Measurements from ENCODE around the gene CXCR5.

The CXCR5 gene

GRCh38 chr11:118929501-118930093, 45.9 kb downstream of the CXCR5 start:
- peak; percentile 85 for DNase-seq

DNA sequence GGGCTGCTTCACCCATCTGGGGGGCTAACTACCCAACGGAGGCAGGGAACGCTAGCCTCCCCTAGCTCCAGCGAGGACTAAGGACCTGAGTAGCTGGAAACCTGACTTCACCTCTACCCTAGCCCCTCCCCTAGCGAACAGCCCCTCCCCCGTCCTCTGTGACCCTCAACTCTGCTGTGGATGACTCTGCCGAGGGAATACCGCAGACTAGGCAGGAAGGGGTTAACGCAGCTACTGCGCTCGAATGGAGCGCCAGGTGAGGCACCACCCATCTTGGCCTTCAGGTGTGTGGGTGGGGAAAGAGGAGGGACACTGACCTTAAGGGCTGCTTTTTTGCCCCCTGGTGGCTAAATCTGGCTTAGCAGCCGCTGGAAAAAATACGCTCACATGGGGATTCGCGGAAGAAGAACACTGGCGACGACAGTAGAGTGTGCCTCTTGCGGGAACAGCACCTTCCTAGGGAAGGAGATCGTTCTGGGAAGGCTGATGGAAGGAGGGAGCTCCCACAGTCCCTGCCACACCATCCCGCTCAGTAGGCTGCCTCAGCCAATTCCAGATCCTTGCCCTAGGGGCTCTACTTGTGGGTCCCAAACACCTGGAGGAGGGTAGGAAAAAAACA, 46.5 kb downstream of the CXCR5 start:
- peak; percentile 93 for DNase-seq

DNA sequence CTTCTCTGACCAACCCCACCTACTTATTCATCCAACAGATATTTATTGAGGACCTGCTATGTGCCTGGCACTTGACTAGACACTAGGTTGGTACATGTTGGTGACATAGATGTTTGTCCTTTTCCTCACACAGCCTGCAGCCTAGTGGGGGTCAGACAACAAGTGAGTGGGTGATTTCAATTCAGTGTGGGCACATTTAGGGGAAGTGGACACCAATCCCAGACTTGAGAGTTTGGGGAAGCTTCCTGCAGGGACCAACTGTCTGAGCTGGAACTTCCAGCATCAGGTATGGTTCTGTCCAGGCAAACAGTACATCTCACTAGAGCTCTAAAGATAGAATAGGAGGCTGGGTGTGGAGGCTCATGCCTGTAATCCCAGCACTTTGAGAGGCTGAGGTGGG, 47.9 kb downstream of the CXCR5 start:
- DNase-seq = no peak

DNA sequence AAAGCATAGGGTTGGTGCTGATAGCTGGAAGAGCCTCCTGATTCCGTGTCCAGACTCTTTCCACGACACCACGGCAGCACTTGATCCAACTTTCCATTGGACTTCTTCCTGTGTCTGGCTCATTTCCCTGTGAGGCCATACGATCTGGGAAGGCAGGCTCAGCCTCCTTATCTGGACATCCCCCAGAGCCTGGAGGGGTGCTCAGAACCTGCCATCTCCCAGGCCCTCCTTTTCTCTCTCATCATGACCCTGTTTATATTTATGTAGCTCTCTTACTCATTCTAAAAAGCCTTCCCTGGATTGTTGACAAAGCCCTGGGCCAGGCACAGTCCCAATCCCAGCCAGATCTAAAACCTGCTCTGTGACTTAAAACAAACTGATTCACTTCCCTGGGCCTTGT, 49.8 kb downstream of the CXCR5 start:
- DNase-seq = no peak

GRCh38 chr11:118935376-118935775, 51.7 kb downstream of the CXCR5 start:
- no peak for DNase-seq

- no peak for DNase-seq
These were observed 55.1 kb downstream of the CXCR5 start for GRCh38 chr11:118938491-118939403.

DNA sequence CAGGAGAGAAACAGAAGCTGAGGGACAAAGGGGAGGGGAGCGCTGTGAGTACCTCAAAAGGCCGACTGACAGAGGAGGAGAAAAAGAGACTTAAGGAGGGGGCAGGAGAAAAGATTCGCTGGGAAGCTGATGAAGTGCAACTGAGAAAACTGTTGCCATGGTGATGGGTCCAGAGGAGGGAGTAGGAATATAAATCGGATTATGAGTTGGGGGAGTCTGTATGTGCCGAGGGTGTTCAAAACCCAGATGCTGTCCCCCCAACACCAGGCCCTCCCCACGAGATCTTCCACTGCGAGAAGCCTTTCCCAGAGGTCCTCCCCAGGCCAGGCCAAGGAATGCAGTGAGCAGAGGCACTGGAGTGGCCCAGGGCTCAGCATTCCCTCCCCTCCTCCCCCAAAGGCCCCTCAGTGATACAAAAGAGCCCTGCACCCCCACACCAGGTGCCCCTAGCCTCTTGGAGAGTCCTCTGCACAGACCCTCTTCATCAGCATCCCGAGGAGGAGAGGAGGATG, 55.8 kb downstream of the CXCR5 start:
- DNase-seq = no peak

DNA sequence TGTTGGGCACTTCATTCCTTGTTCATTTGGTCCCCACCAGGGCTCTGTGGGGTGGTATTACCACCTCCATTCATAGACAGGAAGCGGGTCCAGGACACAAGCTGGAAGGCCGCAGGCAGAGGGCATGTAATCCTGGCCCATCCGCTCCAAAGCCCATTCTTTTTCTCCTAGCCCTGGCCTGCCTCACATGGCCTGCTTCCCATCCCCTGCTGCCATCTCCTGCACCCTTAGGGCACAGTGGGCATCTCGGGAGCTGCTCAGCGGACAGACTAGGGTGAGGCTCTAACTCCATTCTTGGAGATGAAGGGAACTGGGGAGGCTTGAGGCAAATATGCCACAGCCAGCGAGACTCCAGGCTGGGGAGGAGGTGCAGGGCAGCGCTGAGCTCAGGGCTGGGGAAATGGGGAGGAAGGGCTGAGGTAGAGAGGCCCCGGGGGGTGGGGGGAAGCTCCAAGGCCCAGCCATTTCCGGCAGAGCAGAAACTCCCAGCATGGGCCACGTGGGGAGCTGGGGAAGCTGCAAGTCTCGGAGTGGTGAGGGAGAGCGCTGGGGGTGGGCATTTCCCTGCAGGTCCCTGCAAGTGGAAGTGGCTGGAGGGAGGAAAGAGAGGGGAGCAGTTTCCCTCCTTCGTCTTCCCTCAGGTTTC, 56.4 kb downstream of the CXCR5 start:
- DNase-seq = no peak

DNA sequence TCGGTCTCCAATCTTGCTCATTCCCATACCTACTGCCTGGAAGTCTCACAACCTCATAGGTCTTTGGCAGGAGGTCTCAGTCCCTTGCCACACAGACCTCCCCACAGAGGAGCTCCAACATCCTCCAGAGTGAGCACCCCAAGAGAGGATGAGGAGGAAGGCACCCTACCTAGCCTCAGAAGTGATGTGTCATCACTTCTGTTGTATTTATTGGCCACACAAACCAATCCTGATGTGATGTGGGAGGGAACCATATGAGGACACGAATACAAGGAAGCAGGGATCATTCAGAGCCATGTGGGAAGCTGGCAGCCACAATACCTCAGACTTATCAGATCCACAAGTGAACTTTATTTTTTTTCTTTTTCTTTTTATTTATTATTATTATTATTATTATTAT, 63.4 kb downstream of the CXCR5 start:
- DNase-seq = no peak

Measured in DMS79 treated with DMSO at 0.1 percent for 48 hours (cell line).